ENCODE results near the gene MSANTD7. TPM values are rescaled to one million over a fixed set of nuclear protein-coding genes. Genes with fewer than 3 reads are reported as not detected.

MSANTD7 gene
- total RNA-seq, 2 donors from 2014 or later = 6.5 to 11.5 TPM

- intact Hi-C loops (cut with DNase I) = loop anchor here (10.0 kb wide), 1 partner anchor 318 kb away; no protein-coding TSS in a partner anchor
- Histone ChIP-seq H3K27ac (no peak overlapping the region), H3K4me3 (no peak overlapping the region), H3K4me1 (peaks cover 4% of the 10 kb centered on the region), H3K27me3 (no peaks in the 10 kb centered on the region), H3K9me3 (no peaks in the 10 kb centered on the region), H3K36me3 (replicated peaks in 1 of 2; ENCODE audit: insufficient read depth in 1 of 2, low read depth in 2 of 2) (no peaks in the 10 kb centered on the region)
- ATAC-seq (peak; percentile 58), DNase-seq (peak; percentile 25 to 53 (median 42))
- TF ChIP-seq POLR2A (IDR thresholded peaks at IDR 0.05) (no peak), CTCF (IDR thresholded peaks at IDR 0.05) (peak in 6 of 7 experiments; percentile 44 to 71 (median 61))
- WGBS, 2 donors = 24 to 29% methylated on average over 3 of the region's 3 CpGs
Measured at GRCh38 chr10:14822879-14823755, 15.0 kb upstream of the MSANTD7 start.

- intact Hi-C loops (cut with DNase I) = loop anchor here (10.0 kb wide), 1 partner anchor 319 kb away; no protein-coding TSS in a partner anchor
- H3K27ac ChIP-seq = no peak overlapping the region
- ATAC-seq (no peak), DNase-seq (no peak)
- H3K27me3 ChIP-seq = no peaks in the 10 kb centered on the region
- H3K4me1 ChIP-seq = peaks cover 4% of the 10 kb centered on the region
- no peaks in the 10 kb centered on the region for H3K36me3 ChIP-seq (replicated peaks in 1 of 2; ENCODE audit: insufficient read depth in 1 of 2, low read depth in 2 of 2)
- TF ChIP-seq POLR2A (IDR thresholded peaks at IDR 0.05) (no peak), CTCF (IDR thresholded peaks at IDR 0.05) (no peak)
- no peaks in the 10 kb centered on the region for H3K9me3 ChIP-seq
- WGBS, 2 donors = 90 to 91% methylated on average over 3 of the region's 3 CpGs
- H3K4me3 ChIP-seq = no peak overlapping the region
Measured at GRCh38 chr10:14823966-14824365, 14.1 kb upstream of the MSANTD7 start.

GRCh38 chr10:14826076-14826829 lies 11.9 kb upstream of the MSANTD7 start:
- ATAC-seq = no peak
- Histone ChIP-seq H3K9me3 (no peaks in the 10 kb centered on the region), H3K4me1 (peaks cover 4% of the 10 kb centered on the region), H3K27ac (no peak overlapping the region), H3K36me3 (replicated peaks in 1 of 2; ENCODE audit: insufficient read depth in 1 of 2, low read depth in 2 of 2) (no peaks in the 10 kb centered on the region), H3K4me3 (no peak overlapping the region), H3K27me3 (no peaks in the 10 kb centered on the region)
- intact Hi-C loops (cut with DNase I) = loop anchor here (10.0 kb wide), 1 partner anchor 321 kb away; no protein-coding TSS in a partner anchor
- TF ChIP-seq POLR2A (IDR thresholded peaks at IDR 0.05) (no peak), CTCF (IDR thresholded peaks at IDR 0.05) (no peak)
- no peak for DNase-seq
- WGBS, 2 donors = 52 to 68% methylated on average over 1 of the region's 1 CpG

- TF ChIP-seq POLR2A (IDR thresholded peaks at IDR 0.05) (no peak), CTCF (IDR thresholded peaks at IDR 0.05) (no peak)
- no peak for ATAC-seq
- no peaks in the 10 kb centered on the region for H3K9me3 ChIP-seq
- 59 to 77% methylated on average over 3 of the region's 3 CpGs for WGBS, 2 donors
- H3K36me3 ChIP-seq (replicated peaks in 1 of 2; ENCODE audit: insufficient read depth in 1 of 2, low read depth in 2 of 2) = no peaks in the 10 kb centered on the region
- H3K4me3 ChIP-seq = no peak overlapping the region
- no peaks in the 10 kb centered on the region for H3K27me3 ChIP-seq
- no peak overlapping the region for H3K27ac ChIP-seq
- DNase-seq = no peak
- peaks cover 16% of the 10 kb centered on the region for H3K4me1 ChIP-seq
- intact Hi-C loops (cut with DNase I) = no loop called here
Measured at GRCh38 chr10:14833106-14833505, 5.0 kb upstream of the MSANTD7 start.

All from body of pancreas (tissue), 4 donors.